SW 1271 (cell line): Measurements from ENCODE around the gene DNAJC7.
A peak's percentile ranks its signal among the peaks of the same experiment; 100 is the strongest.
"Not testable (repeated sequence)": the region's sequence is repeated elsewhere in the genome, so short reads cannot be mapped to it uniquely, and the experiment has no call there.

Experiments
- DNase-seq, 2 experiments: peaks; one replicate each; lab custom pipeline; 2025; lab: John Stamatoyannopoulos, UW

Gene DNAJC7

GRCh38 chr17:42012363-42012762, 4.9 kb downstream of the DNAJC7 start:
- DNase-seq = not testable (repeated sequence)

DNA sequence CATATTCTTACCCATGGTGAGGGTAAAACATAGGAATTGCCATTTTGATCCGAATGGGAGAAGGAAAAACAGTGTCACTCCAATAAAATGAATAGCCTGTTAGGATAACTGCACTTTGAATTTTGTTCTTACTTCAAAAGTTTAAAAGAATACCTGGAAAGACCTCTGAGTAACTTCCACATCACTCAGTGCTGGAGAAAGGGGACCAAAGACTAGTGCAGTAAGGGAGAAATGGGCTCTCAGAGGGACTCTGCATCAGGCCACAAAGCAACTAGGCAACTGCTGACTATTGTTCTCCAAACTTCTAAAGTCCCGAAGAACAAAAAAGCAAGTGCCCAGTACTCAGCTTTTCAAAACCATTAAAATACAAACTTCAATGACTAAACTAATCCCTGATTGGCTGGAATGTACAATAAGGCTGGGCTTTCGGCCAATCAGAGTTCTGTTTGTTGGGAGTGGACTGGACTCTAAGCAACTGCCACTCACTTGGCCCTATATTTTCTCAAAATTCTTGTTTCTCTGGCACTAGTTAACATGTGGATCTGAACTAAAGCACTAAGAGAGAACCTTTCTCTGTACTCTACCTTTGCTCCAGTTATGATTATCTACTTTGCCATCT, 6.2 kb downstream of the DNAJC7 start:
- DNase-seq = peak; percentile 23 to 38

GRCh38 chr17:42010266-42010680, 7.0 kb downstream of the DNAJC7 start:
- DNase-seq = peak; percentile 12 to 50

GRCh38 chr17:42009170-42009569, 8.1 kb downstream of the DNAJC7 start:
- DNase-seq = no peak

DNA sequence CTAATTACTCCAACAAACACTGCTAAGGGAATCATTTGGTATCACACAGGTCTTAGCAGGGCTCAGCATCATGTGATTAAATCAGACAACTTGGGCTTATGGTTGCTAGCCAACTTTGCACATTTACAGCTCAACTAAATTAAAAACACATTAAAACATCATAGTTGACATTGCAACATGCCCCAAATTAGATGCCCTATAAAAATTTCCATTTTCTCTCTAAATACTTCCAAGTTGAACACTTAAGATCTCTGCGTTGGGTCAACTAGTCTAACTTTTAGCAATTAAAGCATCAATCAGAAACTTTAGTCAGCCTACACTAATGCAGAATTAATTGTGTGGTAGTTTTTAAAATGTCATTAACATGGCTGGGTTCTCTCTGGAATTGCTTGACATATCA, 12.1 kb downstream of the DNAJC7 start:
- DNase-seq = no peak

- DNase-seq = no peak
Measured at GRCh38 chr17:42002792-42003301, 14.4 kb downstream of the DNAJC7 start.

- DNase-seq = no peak
Measured at GRCh38 chr17:42002175-42002791, 15.0 kb downstream of the DNAJC7 start.

DNA sequence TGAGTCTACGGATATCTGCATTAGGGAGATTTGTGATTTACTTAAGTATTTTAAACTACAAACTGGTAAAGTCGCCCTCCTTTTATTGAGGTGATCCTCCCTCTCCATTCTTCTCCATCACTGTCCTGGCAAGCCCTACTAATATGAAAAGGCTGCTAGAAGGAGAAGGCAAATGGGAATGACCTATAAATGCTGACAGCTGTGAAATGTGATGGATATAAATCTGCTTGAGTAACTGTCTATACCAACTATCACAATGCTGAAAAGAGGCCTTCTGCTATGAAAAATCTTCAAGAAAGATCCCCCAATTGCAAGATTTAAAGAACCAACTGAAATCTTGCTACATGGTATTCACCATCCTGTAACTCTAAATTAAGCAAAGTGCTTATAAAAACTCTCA, 15.5 kb downstream of the DNAJC7 start:
- DNase-seq = no peak

- no peak for DNase-seq
Measured at GRCh38 chr17:42000413-42001133, 16.7 kb downstream of the DNAJC7 start.

GRCh38 chr17:41998497-41998896, 18.7 kb downstream of the DNAJC7 start:
- DNase-seq = no peak

GRCh38 chr17:41996855-41997164, 20.4 kb downstream of the DNAJC7 start:
- DNase-seq = no peak

GRCh38 chr17:41992576-41992975, 24.7 kb downstream of the DNAJC7 start:
- no peak for DNase-seq

GRCh38 chr17:41989702-41990419, 27.4 kb downstream of the DNAJC7 start:
- DNase-seq = no peak

DNA sequence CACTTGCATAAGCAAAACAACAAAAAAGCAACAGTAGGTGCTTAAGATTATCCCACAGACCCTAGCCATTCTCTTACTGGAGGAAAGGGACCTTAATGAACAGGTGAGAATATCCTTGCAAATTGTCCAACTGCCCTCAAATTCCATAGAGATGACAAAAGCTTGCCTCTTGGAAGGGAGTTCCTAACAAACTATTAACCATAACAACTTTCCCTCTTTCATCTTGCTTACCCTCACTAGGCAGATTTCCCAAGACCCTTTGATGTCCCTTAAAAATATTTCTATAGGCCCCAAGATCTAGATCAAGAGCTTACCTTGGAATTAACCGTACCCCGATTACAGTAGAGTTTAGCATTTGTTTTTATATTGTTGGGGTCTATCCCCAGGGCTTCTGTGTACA, 28.8 kb downstream of the DNAJC7 start:
- no peak for DNase-seq

DNA sequence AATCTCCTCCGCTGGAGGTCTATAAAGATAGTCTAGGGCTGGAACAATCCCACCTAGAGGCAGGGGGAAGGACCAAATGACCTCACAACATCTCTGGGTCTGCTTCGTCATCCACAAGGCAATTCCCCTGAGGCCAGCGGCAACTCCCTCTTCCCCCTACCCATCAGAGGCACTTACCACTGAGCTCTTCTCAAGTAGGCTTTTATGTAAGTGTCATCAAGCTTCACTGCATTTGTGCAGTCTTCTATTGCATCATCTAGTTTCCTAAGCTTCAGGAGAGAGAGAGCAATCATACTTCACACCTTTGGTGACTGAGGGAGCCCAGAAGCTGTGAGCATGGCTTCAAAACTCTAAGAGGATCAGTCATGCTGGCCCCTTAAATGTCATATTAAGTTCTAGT, 29.6 kb downstream of the DNAJC7 start:
- no peak for DNase-seq

GRCh38 chr17:41986634-41987033, 30.6 kb downstream of the DNAJC7 start:
- DNase-seq = no peak

- DNase-seq = no peak
Measured at GRCh38 chr17:41985919-41986318, 31.3 kb downstream of the DNAJC7 start.

GRCh38 chr17:41984454-41984853, 32.8 kb downstream of the DNAJC7 start:
- DNase-seq = no peak

- DNase-seq = no peak
Measured at GRCh38 chr17:41982026-41982760, 35.0 kb downstream of the DNAJC7 start.

- no peak for DNase-seq
Measured at GRCh38 chr17:41977991-41978390, 39.2 kb downstream of the DNAJC7 start.

GRCh38 chr17:41976142-41976768, 41.0 kb downstream of the DNAJC7 start:
- DNase-seq = no peak
